Spleen (tissue), 11 donors: ENCODE data around the gene PTPRU. TPM values are rescaled to one million over a fixed set of nuclear protein-coding genes. Genes with fewer than 3 reads are reported as not detected.

Experiments
- DNase-seq: peaks from one replicate; pipeline ENCODE4 v3.0.0-alpha.2; 2020
- H3K27ac ChIP-seq, 8 donors: fragments of 200-600 bp; sonication (generic) in 7 of 8; 1 replicate in 4 of 8; 2 replicates in 4 of 8; pipeline versions ENCODE4 v1.5.0 to v1.8.0; 2016 to 2021; ENCODE audit warnings: inconsistent platforms in 4 of 8, mild to moderate bottlenecking in 4 of 8, moderate library complexity in 1 of 8
- H3K27me3 ChIP-seq, 7 donors: fragments of 200-600 bp; sonication (generic) in 6 of 7; replicated peaks in 1 of 7; 1 replicate in 4 of 7; 2 replicates in 3 of 7; pipeline versions ENCODE4 v1.5.0 to v1.8.0; 2016 to 2021; ENCODE audit warnings: inconsistent platforms in 3 of 7, mild to moderate bottlenecking in 1 of 7
- H3K36me3 ChIP-seq, 6 donors: fragments of 200-600 bp; sonication (generic) in 5 of 6; 1 replicate in 4 of 6; 2 replicates in 2 of 6; pipeline versions ENCODE4 v1.5.0 to v1.8.0; 2016 to 2021; ENCODE audit warnings: inconsistent platforms in 2 of 6
- H3K4me1 ChIP-seq, 6 donors: fragments of 200-600 bp; sonication (generic) in 5 of 6; 1 replicate in 3 of 6; 2 replicates in 3 of 6; pipeline versions ENCODE4 v1.5.0 to v1.8.0; 2016 to 2021; ENCODE audit warnings: inconsistent platforms in 3 of 6
- H3K4me3 ChIP-seq, 8 donors: fragments of 200-600 bp; sonication (generic) in 7 of 8; 1 replicate in 4 of 8; 2 replicates in 4 of 8; pipeline versions ENCODE4 v1.5.0 to v1.8.0; 2016 to 2021; ENCODE audit warnings: inconsistent platforms in 4 of 8, mild to moderate bottlenecking in 4 of 8, moderate library complexity in 2 of 8
- H3K9me3 ChIP-seq, 8 donors: fragments of 200-600 bp; sonication (generic) in 7 of 8; 1 replicate in 4 of 8; 2 replicates in 4 of 8; pipeline versions ENCODE4 v1.5.0 to v1.8.0; 2016 to 2021; ENCODE audit warnings: inconsistent platforms in 4 of 8
- CTCF ChIP-seq, 11 experiments: fragments of 200-600 bp in 7 of 11; fragments of 450-650 bp in 4 of 11; sonication (generic) in 4 of 11; IDR thresholded peaks in 8 of 11; conservative IDR thresholded peaks in 3 of 11; 1 replicate in 7 of 11; 2 replicates in 4 of 11; pipeline versions ENCODE4 v1.4.0 to v1.8.0; 2016 to 2021; ENCODE audit warnings: antibody characterized with exemption in 11 of 11, inconsistent platforms in 4 of 11, mild to moderate bottlenecking in 1 of 11
- POLR2A ChIP-seq, 3 donors: fragments of 450-650 bp; IDR thresholded peaks; one replicate each; pipeline ENCODE4 v1.5.1; 2017; ENCODE audit warnings: antibody characterized with exemption in 3 of 3, mild to moderate bottlenecking in 1 of 3
- POLR2AphosphoS5 ChIP-seq, 3 donors: sonication (generic); formaldehyde crosslinking; IDR thresholded peaks; one replicate each; pipeline ENCODE4 v1.5.1; 2017; ENCODE audit warnings: antibody characterized with exemption in 3 of 3
- WGBS, 5 donors: extraction: QIAGEN DNeasy Blood & Tissue Kit in 3 of 5; methylation state at CpG; one replicate each; pipeline versions ENCODE4 v1.1.5 to v1.1.7; 2013 to 2018; 5-methylcytosine and 5-hydroxymethylcytosine counted together
- intact Hi-C: fragments of 100-400 bp; cut with DNase I; formaldehyde crosslinking; loops from one replicate; pipeline ENCODE4 v1.15.0; 2023; ENCODE audit warnings: low total_unique reads
- polyA plus RNA-seq, 3 donors: library from polyadenylated mRNA; stranded (reverse); fragments of 200-250 nt; gene quantifications; one replicate each; pipeline ENCODE4 v1.2.1, GENCODE V29; 2013
- total RNA-seq, 7 donors: library from RNA; depleted of rRNA in 3 of 7; stranded (reverse); fragments of >200 nt in 3 of 7; fragmentation: NEBNext Ultra II Directional in 4 of 7; extraction: Animal tissue kit (Norgen Biotek cat#: 25700) in 4 of 7; gene quantifications; one replicate each; pipeline versions ENCODE4 v1.1.0 to v1.2.1, GENCODE V29; 2016 to 2021
- donor health status: healthy with polysubstance abuse.
- donor health status: DM: no; HTN: no; CAD: no; lungs with moderate emphysema.
- donor health status: DM: no; HTN: no; CAD: no.
- donor health status: Bipolar disorder and iron deficiency.
- donor health status: healthy.
- donor health status: DM: no; HTN: no; CAD: no.
- donor health status: DM: yes; HTN: yes; CAD: no.

PTPRU gene
- total and polyA plus RNA-seq, 10 donors = 1.00 to 10.8 (median 5.2) TPM

- intact Hi-C loops = no loop called here
- WGBS, 5 donors = 75 to 91% (median 85%) methylated on average over 9 to 16 of the region's 16 CpGs
- Histone ChIP-seq H3K27me3 (peaks cover 0 to 63% (median 38%) of the 10 kb centered on the region in 7 donors), H3K4me3 (no peak overlapping the region), H3K27ac (no peak overlapping the region), H3K36me3 (no peaks in the 10 kb centered on the region), H3K9me3 (no peaks in the 10 kb centered on the region), H3K4me1 (peaks cover 7 to 25% (median 16%) of the 10 kb centered on the region in 6 donors)
- TF ChIP-seq POLR2AphosphoS5 (IDR thresholded peaks at IDR 0.05) = no peak
- TF ChIP-seq CTCF (IDR thresholded peaks at IDR 0.05 in 8 of 11, conservative IDR thresholded peaks at IDR 0.05 in 3 of 11) = no peak
- DNase-seq = no peak
These were observed 22.1 kb downstream of the PTPRU start for GRCh38 chr1:29258189-29258975.

- DNase-seq = no peak
- WGBS, 5 donors = 7 to 17% (median 10%) methylated on average over 6 to 38 of the region's 38 CpGs
- H3K4me1 ChIP-seq = peaks cover 7 to 25% (median 16%) of the 10 kb centered on the region in 6 donors
- H3K9me3 ChIP-seq = no peaks in the 10 kb centered on the region
- intact Hi-C loops = no loop called here
- TF ChIP-seq CTCF (IDR thresholded peaks at IDR 0.05 in 8 of 11, conservative IDR thresholded peaks at IDR 0.05 in 3 of 11) = no peak
- TF ChIP-seq POLR2AphosphoS5 (IDR thresholded peaks at IDR 0.05) = peak in 1 of 3 donors; percentile 23
- TF ChIP-seq POLR2A (IDR thresholded peaks at IDR 0.05) = no peak
- no peaks in the 10 kb centered on the region for H3K36me3 ChIP-seq
- H3K27ac ChIP-seq = no peak overlapping the region
- H3K4me3 ChIP-seq = peak overlapping the region; percentile 19 to 78 (median 52)
- H3K27me3 ChIP-seq = peaks cover 0 to 68% (median 38%) of the 10 kb centered on the region in 7 donors
These were observed 22.9 kb downstream of the PTPRU start for GRCh38 chr1:29258976-29259801.

- Histone ChIP-seq H3K27me3 (peaks cover 0 to 72% (median 38%) of the 10 kb centered on the region in 7 donors), H3K27ac (no peak overlapping the region), H3K36me3 (no peaks in the 10 kb centered on the region), H3K4me1 (peaks cover 7 to 25% (median 16%) of the 10 kb centered on the region in 6 donors), H3K4me3 (peak overlapping the region; percentile 19 to 78 (median 52)), H3K9me3 (peaks cover 0 to 4% (median 0%) of the 10 kb centered on the region in 8 donors)
- DNase-seq = no peak
- no peak for TF ChIP-seq CTCF (IDR thresholded peaks at IDR 0.05 in 8 of 11, conservative IDR thresholded peaks at IDR 0.05 in 3 of 11)
- TF ChIP-seq POLR2AphosphoS5 (IDR thresholded peaks at IDR 0.05) = peak in 2 of 3 donors; percentile 24 to 38
- intact Hi-C loops = no loop called here
- WGBS, 5 donors = 1 to 9% (median 3%) methylated on average over 15 to 56 of the region's 56 CpGs
These were observed 23.6 kb downstream of the PTPRU start for GRCh38 chr1:29259802-29260441.
